GM04504 (cell line): ENCODE data around the gene ITGA11.

Experiments used
- DNase-seq: peaks from one replicate; pipeline ENCODE4 v3.0.0-alpha.2; 2012; ENCODE audit warnings: low read depth

The ITGA11 gene

DNA sequence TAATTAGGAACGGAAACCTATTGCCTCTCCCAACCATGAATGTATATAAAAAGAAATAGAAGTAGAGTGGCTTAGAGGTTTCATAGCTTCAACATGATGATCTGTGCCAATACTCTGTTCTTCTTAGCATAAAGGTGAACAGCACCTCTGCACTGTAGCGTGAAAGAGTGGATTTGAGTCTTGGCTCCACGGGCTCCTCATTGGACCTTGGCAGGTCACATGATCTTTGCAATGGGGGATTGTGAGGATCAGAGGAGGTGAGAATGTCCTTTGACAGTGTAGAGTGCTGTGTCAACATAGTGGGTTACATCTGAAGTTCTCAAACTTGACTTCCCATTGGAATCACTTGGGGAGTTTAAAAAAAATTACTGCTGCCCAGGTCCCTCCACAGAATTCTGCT is 103.0 kb downstream of the ITGA11 start:
- DNase-seq, result no peak

DNA sequence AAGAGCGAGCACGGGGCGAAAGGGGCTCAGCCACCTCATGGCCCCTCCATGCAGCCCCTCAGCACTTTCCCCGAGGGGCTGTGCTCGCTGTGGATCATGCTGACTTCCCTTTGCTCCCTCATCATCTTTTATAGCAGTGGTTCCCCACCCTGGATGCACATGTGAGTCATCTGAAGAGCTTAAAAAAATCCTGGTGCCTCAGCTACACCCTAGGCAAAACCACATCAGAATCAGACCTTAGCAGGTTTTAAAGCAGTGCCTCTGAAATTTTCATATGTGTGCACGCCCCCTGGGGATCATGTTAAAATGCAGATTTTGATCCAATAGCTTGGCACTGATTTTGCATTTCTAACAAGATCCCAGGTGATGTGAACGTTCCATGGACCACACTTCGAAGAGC is 103.5 kb downstream of the ITGA11 start:
- no peak for DNase-seq

DNA sequence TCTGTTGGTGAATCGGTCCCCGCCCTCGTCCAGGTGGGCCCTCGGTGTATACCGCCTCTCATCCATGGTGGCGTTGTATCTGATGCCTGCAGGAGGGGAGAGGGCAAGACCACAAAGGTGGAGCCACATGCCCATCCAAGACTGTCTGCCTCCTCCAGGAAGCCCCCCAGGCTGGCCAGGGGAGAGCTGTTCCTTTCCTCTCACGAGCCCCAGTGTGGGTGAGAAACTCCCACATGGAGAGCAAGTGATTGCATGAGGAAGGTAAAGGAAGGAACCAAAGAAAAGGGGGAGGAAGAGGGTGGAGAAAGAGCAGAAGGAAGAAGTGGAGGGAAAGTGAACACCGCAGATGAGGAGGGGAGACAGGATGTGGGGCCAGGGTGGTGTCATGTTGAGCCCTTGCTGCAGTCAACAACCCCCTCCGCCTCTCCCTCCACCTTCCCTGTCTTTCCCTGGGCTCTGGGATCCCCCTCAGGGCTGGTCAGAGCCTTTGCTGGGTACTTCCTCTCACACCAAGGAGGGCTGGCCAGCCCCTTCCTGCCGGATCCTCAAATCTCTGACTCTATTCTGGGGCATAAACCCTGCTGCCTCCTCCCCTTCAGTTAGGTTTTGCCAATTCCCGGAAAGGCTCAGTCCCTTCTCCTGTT is 105.1 kb downstream of the ITGA11 start:
- DNase-seq, result no peak

- no peak for DNase-seq
Observed at GRCh38 chr15:68325726-68326125, 106.2 kb downstream of the ITGA11 start.

- DNase-seq, result no peak
Observed at GRCh38 chr15:68322796-68323195, 109.2 kb downstream of the ITGA11 start.

- no peak for DNase-seq
Observed at GRCh38 chr15:68321229-68321628, 110.7 kb downstream of the ITGA11 start.

DNA sequence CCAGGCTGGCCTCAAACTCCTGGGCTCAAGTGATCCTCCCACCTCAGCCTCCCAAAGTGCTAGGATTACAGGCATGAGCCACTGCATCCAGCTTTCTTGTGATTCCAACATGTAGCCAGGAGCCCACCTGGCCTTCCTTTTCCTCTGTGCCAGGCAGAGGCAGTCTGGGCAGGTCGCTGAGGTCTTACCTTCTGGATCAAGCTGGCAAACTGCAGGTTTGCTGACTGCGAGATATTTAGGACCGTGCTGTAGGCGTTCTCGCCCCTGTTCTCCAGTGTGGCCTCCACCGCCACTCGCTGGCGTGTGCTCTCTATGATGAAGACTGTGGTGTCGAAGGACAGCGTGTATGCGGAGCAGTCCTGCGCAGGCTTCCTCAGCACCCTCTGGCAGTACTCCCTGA is 112.0 kb downstream of the ITGA11 start:
- no peak for DNase-seq

GRCh38 chr15:68318931-68319909 is 112.7 kb downstream of the ITGA11 start:
- no peak for DNase-seq

- no peak for DNase-seq
Observed at GRCh38 chr15:68318008-68318835, 113.7 kb downstream of the ITGA11 start.

- DNase-seq, result no peak
Observed at GRCh38 chr15:68317281-68318007, 114.5 kb downstream of the ITGA11 start.

- DNase-seq, result no peak
Observed at GRCh38 chr15:68316061-68316804, 115.7 kb downstream of the ITGA11 start.

DNA sequence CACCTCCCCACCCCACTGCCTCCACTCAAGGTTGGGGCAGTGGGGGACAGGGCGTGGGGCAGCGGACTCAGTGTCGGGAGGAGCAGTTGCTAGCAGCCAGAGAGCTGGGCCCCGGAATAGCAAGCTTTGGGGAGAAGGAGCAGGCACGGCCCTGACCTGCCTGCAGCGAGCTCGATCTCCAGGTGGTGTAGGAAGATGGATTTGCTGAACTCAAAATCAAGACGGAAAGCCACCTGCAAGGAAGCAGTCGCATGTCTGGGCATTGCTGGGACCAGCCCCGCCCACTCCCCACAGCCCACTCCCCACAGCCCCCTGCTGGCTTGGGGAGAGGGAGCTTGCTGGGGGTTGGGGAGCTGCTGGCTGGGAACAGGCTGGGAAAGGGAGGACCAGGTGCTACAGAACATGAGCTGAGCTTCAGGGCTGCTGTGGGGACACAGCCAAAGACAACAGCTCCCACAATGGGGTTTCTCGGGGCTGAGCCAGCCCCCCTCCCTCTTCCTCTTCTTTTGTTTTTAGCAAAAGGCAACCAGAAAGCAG is 116.4 kb downstream of the ITGA11 start:
- no peak for DNase-seq

- DNase-seq, result no peak
Observed at GRCh38 chr15:68315035-68315434, 116.9 kb downstream of the ITGA11 start.

GRCh38 chr15:68314563-68314962 is 117.4 kb downstream of the ITGA11 start:
- DNase-seq, result no peak

GRCh38 chr15:68313501-68314410 is 118.2 kb downstream of the ITGA11 start:
- no peak for DNase-seq

DNA sequence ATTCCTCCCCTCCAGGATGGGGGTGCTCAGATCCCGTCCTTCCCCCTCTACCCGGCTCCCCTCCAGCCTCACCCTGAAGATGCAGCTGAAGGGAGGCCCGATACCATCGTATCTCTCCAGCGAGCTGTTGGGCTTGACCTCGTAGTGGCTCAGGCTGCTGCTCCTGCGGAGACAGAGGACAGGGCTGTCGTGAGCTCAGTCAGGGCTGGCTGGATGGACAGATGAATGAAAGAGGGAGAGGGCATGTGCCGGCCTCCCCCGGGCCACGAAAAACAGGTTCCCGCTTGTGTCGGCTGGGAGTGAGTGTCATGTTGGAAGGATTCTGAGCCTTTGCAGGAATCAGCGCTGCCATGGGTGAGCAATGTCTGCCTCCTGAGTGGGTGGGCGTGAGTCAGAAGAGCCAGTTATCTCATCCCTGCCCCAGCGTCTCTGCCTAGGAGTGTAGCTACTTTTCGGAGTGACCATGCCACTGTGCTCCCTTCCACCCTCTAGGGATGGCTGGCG is 119.2 kb downstream of the ITGA11 start:
- DNase-seq, result no peak

- DNase-seq, result no peak
Observed at GRCh38 chr15:68311859-68312557, 120.0 kb downstream of the ITGA11 start.

DNA sequence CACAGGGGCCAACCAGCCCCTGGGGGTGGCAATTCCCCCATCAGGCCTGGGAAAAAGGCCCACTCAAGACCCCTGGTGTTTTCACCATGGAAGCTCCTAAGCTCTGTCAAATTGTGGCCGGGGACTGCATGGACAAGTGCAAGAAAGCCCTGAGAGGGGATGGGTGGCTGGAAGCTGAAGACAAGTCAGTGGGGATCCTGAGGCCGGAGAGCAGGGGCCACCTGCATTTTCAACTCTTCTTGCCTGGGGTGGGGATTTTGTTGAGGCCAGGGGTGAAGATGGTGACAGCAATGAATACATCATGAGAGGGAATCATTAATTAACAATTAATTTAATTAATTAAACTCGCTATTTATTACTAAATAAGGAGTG is 120.5 kb downstream of the ITGA11 start:
- DNase-seq, result no peak
